ENCODE data around the gene PIK3AP1. TPM values are rescaled to one million over a fixed set of nuclear protein-coding genes. Genes with fewer than 3 reads are reported as not detected.
A peak's percentile ranks its signal among the peaks of the same experiment; 100 is the strongest.

The PIK3AP1 gene
- total RNA-seq, 1 donor from 2014 or later: 5.9 TPM

DNA sequence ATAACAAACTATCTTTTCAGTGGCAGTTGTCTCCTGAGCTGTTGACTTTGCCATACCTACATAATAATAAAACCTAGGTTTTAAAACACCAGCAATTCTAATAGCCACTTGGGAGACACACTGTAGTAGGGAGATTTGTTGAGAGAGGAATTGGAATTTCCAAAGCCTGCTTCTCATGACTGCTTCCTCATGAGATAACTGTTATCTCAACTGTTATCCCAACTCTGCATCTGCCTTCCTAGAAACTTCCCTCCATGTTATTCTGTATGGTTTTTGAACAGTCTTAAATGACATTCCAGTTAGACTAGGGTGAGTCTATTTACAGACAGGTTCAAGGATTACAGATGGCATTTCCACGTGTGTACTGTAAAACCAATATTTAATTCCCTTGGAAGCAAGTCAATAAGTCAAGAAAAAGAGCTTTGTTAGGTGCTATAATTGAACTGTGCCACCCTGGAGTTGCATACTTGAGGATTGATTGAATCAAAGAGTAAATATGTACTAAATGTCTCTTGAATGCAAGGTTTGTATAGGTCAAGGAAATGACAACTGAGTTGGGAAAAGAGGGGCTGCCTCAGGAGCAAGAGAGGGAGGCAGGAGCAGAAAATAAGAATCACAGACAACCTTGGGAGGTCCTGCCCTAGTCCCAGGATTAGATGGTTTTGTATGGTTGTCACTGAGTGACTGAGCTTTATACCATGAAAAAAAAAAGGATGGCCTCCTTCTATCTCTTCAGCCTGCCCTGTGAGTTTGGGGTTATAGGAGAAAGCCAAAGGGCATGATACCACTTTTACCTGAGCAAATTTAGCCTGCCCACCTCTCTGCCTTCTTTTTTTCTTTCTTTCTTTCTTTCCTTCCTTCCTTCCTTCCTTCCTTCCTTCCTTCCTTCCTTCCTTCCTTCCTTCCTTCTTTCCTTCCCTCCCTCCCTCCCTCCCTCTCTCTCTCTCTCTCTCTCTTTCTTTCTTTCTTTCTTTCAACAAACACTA, 123.6 kb downstream of the PIK3AP1 start:
- Histone ChIP-seq H3K4me3 (no peak overlapping the region), H3K9me3 (no peaks in the 10 kb centered on the region), H3K27ac (no peak overlapping the region), H3K36me3 (no peaks in the 10 kb centered on the region), H3K4me1 (no peaks in the 10 kb centered on the region), H3K27me3 (no peaks in the 10 kb centered on the region)
- DNase-seq (ENCODE audit: extremely low spot score in 2 of 2): no peak
- TF ChIP-seq POLR2A (IDR thresholded peaks at IDR 0.05): no peak
- no peak for TF ChIP-seq POLR2AphosphoS5 (IDR thresholded peaks at IDR 0.05; ENCODE audit: insufficient read depth in 1 of 2, low read depth in 1 of 2)
- TF ChIP-seq, protein P1, sequence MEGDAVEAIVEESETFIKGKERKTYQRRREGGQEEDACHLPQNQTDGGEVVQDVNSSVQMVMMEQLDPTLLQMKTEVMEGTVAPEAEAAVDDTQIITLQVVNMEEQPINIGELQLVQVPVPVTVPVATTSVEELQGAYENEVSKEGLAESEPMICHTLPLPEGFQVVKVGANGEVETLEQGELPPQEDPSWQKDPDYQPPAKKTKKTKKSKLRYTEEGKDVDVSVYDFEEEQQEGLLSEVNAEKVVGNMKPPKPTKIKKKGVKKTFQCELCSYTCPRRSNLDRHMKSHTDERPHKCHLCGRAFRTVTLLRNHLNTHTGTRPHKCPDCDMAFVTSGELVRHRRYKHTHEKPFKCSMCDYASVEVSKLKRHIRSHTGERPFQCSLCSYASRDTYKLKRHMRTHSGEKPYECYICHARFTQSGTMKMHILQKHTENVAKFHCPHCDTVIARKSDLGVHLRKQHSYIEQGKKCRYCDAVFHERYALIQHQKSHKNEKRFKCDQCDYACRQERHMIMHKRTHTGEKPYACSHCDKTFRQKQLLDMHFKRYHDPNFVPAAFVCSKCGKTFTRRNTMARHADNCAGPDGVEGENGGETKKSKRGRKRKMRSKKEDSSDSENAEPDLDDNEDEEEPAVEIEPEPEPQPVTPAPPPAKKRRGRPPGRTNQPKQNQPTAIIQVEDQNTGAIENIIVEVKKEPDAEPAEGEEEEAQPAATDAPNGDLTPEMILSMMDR (IDR thresholded peaks at IDR 0.05): no peak
- intact Hi-C loops (cut with DNase I): no loop called here

DNA sequence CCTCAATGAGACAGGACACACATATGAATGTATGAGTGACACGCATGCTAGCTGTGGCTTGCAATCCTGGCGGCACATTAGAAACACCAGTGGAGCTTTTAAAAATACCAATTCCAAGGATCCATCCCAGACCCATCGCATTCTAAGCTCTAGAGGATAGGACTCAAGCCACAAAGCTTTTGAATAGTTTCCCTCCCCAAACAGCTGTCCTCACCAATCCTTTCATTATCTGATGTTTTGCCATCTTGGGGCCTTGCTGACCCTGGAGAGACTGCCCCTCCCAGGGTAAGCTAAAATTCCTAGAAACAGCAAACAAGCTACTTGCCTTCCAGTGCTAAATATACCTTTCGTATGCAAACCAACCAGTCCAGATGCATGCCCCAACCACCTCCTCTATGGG, 124.6 kb downstream of the PIK3AP1 start:
- Histone ChIP-seq H3K27me3 (no peaks in the 10 kb centered on the region), H3K27ac (no peak overlapping the region), H3K9me3 (no peaks in the 10 kb centered on the region), H3K4me3 (no peak overlapping the region), H3K4me1 (no peaks in the 10 kb centered on the region), H3K36me3 (no peaks in the 10 kb centered on the region)
- intact Hi-C loops (cut with DNase I): no loop called here
- TF ChIP-seq POLR2A (IDR thresholded peaks at IDR 0.05) (no peak), POLR2AphosphoS5 (IDR thresholded peaks at IDR 0.05; ENCODE audit: insufficient read depth in 1 of 2, low read depth in 1 of 2) (no peak)
- TF ChIP-seq, protein P1 (IDR thresholded peaks at IDR 0.05): no peak
- DNase-seq (ENCODE audit: extremely low spot score in 2 of 2): no peak

DNA sequence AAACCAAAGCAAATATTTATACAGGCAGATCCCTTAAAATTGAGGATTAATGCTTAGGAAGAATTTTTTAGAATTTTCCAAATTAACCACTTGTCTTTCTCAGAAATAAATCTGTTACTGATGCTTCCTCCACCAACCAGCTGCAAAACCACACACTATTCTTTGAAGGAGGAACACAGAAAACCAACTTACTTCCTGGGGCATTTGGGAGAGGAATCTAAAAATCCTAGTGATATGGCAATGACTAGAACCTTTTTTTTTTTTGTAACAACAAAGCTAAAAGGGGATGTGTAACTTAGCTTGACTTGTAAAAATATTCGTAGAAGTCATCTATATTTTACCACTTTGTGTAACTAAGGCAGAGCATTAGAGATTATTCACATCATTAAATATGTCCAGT, 128.4 kb downstream of the PIK3AP1 start:
- Histone ChIP-seq H3K27me3 (no peaks in the 10 kb centered on the region), H3K4me3 (no peak overlapping the region), H3K4me1 (peaks cover 15% of the 10 kb centered on the region), H3K27ac (no peak overlapping the region), H3K36me3 (no peaks in the 10 kb centered on the region), H3K9me3 (no peaks in the 10 kb centered on the region)
- DNase-seq (ENCODE audit: extremely low spot score in 2 of 2): no peak
- intact Hi-C loops (cut with DNase I): no loop called here
- no peak for TF ChIP-seq POLR2AphosphoS5 (IDR thresholded peaks at IDR 0.05; ENCODE audit: insufficient read depth in 1 of 2, low read depth in 1 of 2)

DNA sequence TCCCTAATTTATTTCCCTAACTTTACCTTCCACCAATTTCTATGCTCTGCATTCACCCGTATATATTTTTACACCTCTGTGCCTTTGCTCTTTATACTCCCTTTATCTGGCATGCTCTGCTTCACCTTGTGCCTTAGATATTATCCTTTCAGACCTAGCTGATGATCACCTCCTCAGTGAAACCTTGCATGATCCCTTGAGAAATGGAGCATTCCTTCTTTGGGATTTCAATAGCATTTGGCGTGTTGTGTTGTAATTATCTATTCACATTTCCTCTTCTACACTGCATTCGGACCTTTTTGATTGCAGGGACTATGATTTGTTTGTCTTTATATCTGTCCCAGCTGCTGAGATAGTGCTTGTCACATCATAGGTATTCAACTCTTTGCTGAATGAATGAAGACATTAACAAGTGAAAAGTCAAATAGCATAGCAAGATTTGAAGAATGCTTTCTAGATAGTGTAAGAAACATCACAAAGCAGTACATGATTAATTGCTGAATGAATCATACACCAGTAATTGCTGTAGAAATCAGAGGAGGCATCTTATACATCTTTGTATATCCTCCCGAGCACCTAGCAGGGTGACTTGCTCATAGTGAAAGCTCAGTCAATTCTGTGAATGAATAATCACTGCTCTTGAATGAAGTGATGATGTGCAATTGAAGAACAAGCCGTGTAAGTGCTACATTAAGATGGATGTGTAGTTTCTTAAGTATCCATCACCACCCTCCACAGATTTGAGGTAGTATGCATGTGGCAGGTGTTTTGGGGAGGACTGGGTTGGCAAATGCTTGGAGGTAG, 131.5 kb downstream of the PIK3AP1 start:
- Histone ChIP-seq H3K27ac (no peak overlapping the region), H3K27me3 (no peaks in the 10 kb centered on the region), H3K36me3 (no peaks in the 10 kb centered on the region), H3K4me3 (no peak overlapping the region), H3K4me1 (peaks cover 39% of the 10 kb centered on the region), H3K9me3 (no peaks in the 10 kb centered on the region)
- intact Hi-C loops (cut with DNase I): no loop called here
- TF ChIP-seq POLR2A (IDR thresholded peaks at IDR 0.05) (no peak), POLR2AphosphoS5 (IDR thresholded peaks at IDR 0.05; ENCODE audit: insufficient read depth in 1 of 2, low read depth in 1 of 2) (no peak)
- TF ChIP-seq, protein P1 (IDR thresholded peaks at IDR 0.05): no peak
- DNase-seq (ENCODE audit: extremely low spot score in 2 of 2): no peak

DNA sequence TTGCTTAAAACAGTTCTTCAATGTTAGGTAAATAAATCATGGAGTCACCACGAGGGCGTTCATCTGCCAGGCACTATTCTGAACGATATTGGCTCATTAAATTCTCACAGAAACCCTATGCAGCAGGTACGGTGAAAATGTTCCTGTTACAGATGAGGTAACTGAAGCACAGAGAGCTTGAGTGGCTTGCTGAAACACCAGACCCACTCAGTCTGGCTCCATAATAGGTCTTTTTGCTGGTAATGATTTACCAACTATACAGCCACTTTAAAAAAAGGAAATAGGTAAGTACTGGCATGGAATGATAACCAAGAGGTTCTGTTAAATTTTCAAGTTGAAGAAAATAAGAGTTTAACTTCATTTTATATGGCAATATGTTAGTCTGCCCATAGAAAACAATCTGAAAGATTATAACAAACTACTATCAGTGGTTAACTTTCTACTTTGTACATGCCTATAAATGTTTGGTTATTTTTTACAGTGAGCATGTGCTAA, 132.2 kb downstream of the PIK3AP1 start:
- intact Hi-C loops (cut with DNase I): no loop called here
- DNase-seq (ENCODE audit: extremely low spot score in 2 of 2): no peak
- Histone ChIP-seq H3K27ac (peak overlapping the region; percentile 95), H3K4me3 (peak overlapping the region; percentile 85 to 98), H3K36me3 (no peaks in the 10 kb centered on the region), H3K4me1 (peaks cover 46% of the 10 kb centered on the region), H3K9me3 (no peaks in the 10 kb centered on the region), H3K27me3 (no peaks in the 10 kb centered on the region)
- TF ChIP-seq, protein P1 (IDR thresholded peaks at IDR 0.05): no peak
- no peak for TF ChIP-seq POLR2A (IDR thresholded peaks at IDR 0.05)
